Endothelial cell of umbilical vein (primary cell): ENCODE data around the gene CCDC6. TPM values are rescaled to one million over a fixed set of nuclear protein-coding genes. Genes with fewer than 3 reads are reported as not detected.

Experiments used
- BruUV-seq: library from RNA; stranded (reverse); fragments of 400-500 nt; replicated peaks from 2 replicates; lab custom pipeline; 2021; lab: Mats Ljungman, UMichigan
- CTCF ChIA-PET: fragments of 300-600, 350-600 bp; sonication (Branson Sonifier 250); formaldehyde crosslinking; loops from one replicate; lab custom pipeline; 2021; ENCODE audit warnings: antibody characterized with exemption, inconsistent platforms; lab: Charles Lee
- POLR2A ChIA-PET: fragments of 300-600, 350-600 bp; sonication (Branson Sonifier 250); formaldehyde crosslinking; loops from one replicate; lab custom pipeline; 2021; ENCODE audit warnings: antibody characterized with exemption, inconsistent platforms; lab: Charles Lee
- DNase-seq: peaks from one replicate; pipeline ENCODE4 v3.0.0-alpha.2; 2011; ENCODE audit warnings: low read depth, low spot score
- FAIRE-seq: peaks from 2 replicates; lab custom pipeline; 2011; peaks lifted over from hg19 to GRCh38; lab: Jason Lieb, UNC
- H2AFZ ChIP-seq: 2 replicates; pipeline ENCODE4 v1.6.0; 2012; ENCODE audit warnings: low read depth, low read length, control low read depth, inconsistent platforms
- H3K27ac ChIP-seq: 2 replicates; pipeline ENCODE4 v1.5.1; 2011; ENCODE audit warnings: low read depth, mild to moderate bottlenecking, control low read depth, low read length, moderate library complexity; ENCODE audit not compliant: insufficient read depth
- H3K27me3 ChIP-seq, 2 experiments: 2 replicates each; pipeline versions ENCODE4 v1.6.0 to v1.6.1; 2011; ENCODE audit warnings: low read length in 2 of 2, mixed read lengths in 1 of 2; ENCODE audit not compliant: control insufficient read depth in 2 of 2, insufficient read depth in 2 of 2
- H3K36me3 ChIP-seq, 2 experiments: 2 replicates in 1 of 2; 3 replicates in 1 of 2; pipeline ENCODE4 v1.5.1; 2011; ENCODE audit warnings: low read length in 2 of 2, mild to moderate bottlenecking in 1 of 2, moderate library complexity in 1 of 2; ENCODE audit not compliant: control insufficient read depth in 2 of 2, insufficient read depth in 2 of 2; ENCODE audit errors: extremely low read depth in 1 of 2
- H3K4me1 ChIP-seq: 3 replicates; pipeline ENCODE4 v1.5.1; 2011; ENCODE audit warnings: mild to moderate bottlenecking, low read length; ENCODE audit not compliant: control insufficient read depth, insufficient read depth; ENCODE audit errors: extremely low read depth
- H3K4me2 ChIP-seq: 2 replicates; pipeline ENCODE4 v1.6.1; 2011; ENCODE audit warnings: low read length, control low read depth, mixed read lengths; ENCODE audit not compliant: insufficient read depth
- H3K4me3 ChIP-seq, 3 experiments: fragments of 200-600 bp in 1 of 3; sonication (generic), shearing (Covaris generic) in 1 of 3; replicated peaks in 1 of 3; 2 replicates each; pipeline ENCODE4 v1.5.1; 2011 to 2016; ENCODE audit warnings: control low read depth in 3 of 3, low read length in 3 of 3, mild to moderate bottlenecking in 2 of 3, inconsistent platforms in 1 of 3, low read depth in 1 of 3, moderate library complexity in 1 of 3; ENCODE audit not compliant: insufficient read depth in 1 of 3
- H3K79me2 ChIP-seq: 2 replicates; pipeline ENCODE4 v1.6.0; 2012; ENCODE audit warnings: low read length, inconsistent platforms; ENCODE audit not compliant: control insufficient read depth, insufficient read depth
- H3K9ac ChIP-seq: replicated peaks from 2 replicates; pipeline ENCODE3; 2011; ENCODE audit warnings: low read length, control low read depth; ENCODE audit not compliant: insufficient read depth; ENCODE audit errors: extremely low read depth
- H3K9me1 ChIP-seq: replicated peaks from 3 replicates; pipeline ENCODE4 v1.6.0; 2011; ENCODE audit warnings: mild to moderate bottlenecking, low read length; ENCODE audit not compliant: control insufficient read depth, insufficient read depth; ENCODE audit errors: extremely low read depth
- H3K9me3 ChIP-seq: replicated peaks from 2 replicates; pipeline ENCODE4 v1.5.1; 2012; ENCODE audit warnings: low read length, inconsistent platforms; ENCODE audit not compliant: control insufficient read depth, insufficient read depth
- H4K20me1 ChIP-seq: replicated peaks from 2 replicates; pipeline ENCODE3; 2011; ENCODE audit warnings: mild to moderate bottlenecking, low read length; ENCODE audit not compliant: control insufficient read depth, insufficient read depth; ENCODE audit errors: extremely low read depth
- CTCF ChIP-seq, 2 donors: IDR thresholded peaks; 1 replicate in 1 of 2; 2 replicates in 1 of 2; pipeline ENCODE4 v1.5.1; 2011; ENCODE audit warnings: low read length in 2 of 2, mild to moderate bottlenecking in 2 of 2, moderate library complexity in 2 of 2, control low read depth in 1 of 2, inconsistent platforms in 1 of 2, low read depth in 1 of 2; ENCODE audit not compliant: insufficient read depth in 1 of 2; ENCODE audit errors: extremely low read depth in 1 of 2
- EZH2 ChIP-seq: IDR thresholded peaks from 2 replicates; pipeline ENCODE4 v1.6.1; 2012; ENCODE audit warnings: borderline replicate concordance, low read depth, mild to moderate bottlenecking, moderate library complexity, low read length, inconsistent platforms; ENCODE audit not compliant: severe bottlenecking
- FOS ChIP-seq: IDR thresholded peaks from 2 replicates; pipeline ENCODE4 v1.6.1; 2011; ENCODE audit warnings: mild to moderate bottlenecking, low read length, moderate library complexity, borderline replicate concordance; ENCODE audit not compliant: insufficient read depth
- GATA2 ChIP-seq: IDR thresholded peaks from 2 replicates; pipeline ENCODE4 v1.7.0; 2011; ENCODE audit warnings: low read depth, mild to moderate bottlenecking, moderate library complexity, mixed read lengths, low read length; ENCODE audit not compliant: insufficient read length, insufficient read depth
- JUN ChIP-seq: IDR thresholded peaks from 2 replicates; pipeline ENCODE4 v1.6.1; 2011; ENCODE audit warnings: borderline replicate concordance, low read depth; ENCODE audit not compliant: insufficient read length, insufficient read depth
- MYC ChIP-seq: IDR thresholded peaks from one replicate; pipeline ENCODE4 v1.6.1; 2011; ENCODE audit warnings: mild to moderate bottlenecking, low read depth, low read length
- POLR2A ChIP-seq: IDR thresholded peaks from 2 replicates; pipeline ENCODE4 v1.6.1; 2012; ENCODE audit warnings: low read depth, mild to moderate bottlenecking, control low read depth, low read length
- POLR2AphosphoS5 ChIP-seq: IDR thresholded peaks from 2 replicates; pipeline ENCODE4 v1.6.1; 2012; ENCODE audit warnings: low read depth, mild to moderate bottlenecking, control low read depth, low read length, moderate library complexity; ENCODE audit not compliant: insufficient read depth
- dilution Hi-C: fragments of 300-500 bp; cut with MboI; formaldehyde crosslinking; loops from one replicate; pipeline ENCODE4 v1.15.0; 2019; ENCODE audit warnings: low sequenced_read_pairs; ENCODE audit not compliant: extremely low pct_ligation_motif_present
- intact Hi-C: fragments of 100-400 bp; cut with micrococcal nuclease; formaldehyde crosslinking; loops from one replicate; pipeline ENCODE4 v1.10.0; 2022
- polyA plus RNA-seq, 4 experiments: library from polyadenylated mRNA; depleted of rRNA in 3 of 4; stranded (reverse) in 3 of 4; unstranded in 1 of 4; fragments of >200 nt; gene quantifications; 2 replicates each; pipeline versions ENCODE4 v1.2.1 to v1.2.3, GENCODE V29; 2011 to 2012; ENCODE audit warnings: missing spikeins in 1 of 4
- total RNA-seq: library from RNA; stranded (reverse); gene quantifications from 2 replicates; pipeline ENCODE4 v1.2.3, GENCODE V29; 2021
- TF ChIP-seq, protein P1 (sequence below): IDR thresholded peaks from 2 replicates; pipeline ENCODE4 v1.6.1; 2011; ENCODE audit not compliant: insufficient read depth, insufficient read length

Gene CCDC6
- total and polyA plus RNA-seq, 2 donors (not counting 3 experiments of a cell fraction or from before 2014, with no cell fraction given) = 16.8 to 36.8 TPM

GRCh38 chr10:59950105-59950504 is 43.7 kb upstream of the CCDC6 start:
- no peak overlapping the region for H2AFZ ChIP-seq
- no peak overlapping the region for H3K4me3 ChIP-seq
- H3K9ac ChIP-seq = no peak overlapping the region
- TF ChIP-seq POLR2A (no peak), CTCF (IDR thresholded peaks at IDR 0.05; ENCODE audit: extremely low read depth in 1 of 2, insufficient read depth in 1 of 2, low read depth in 1 of 2, low read length in 2 of 2) (no peak), EZH2 (no peak), FOS (no peak)
- dilution Hi-C loops (no loop called here), intact Hi-C loops (no loop called here)
- no peaks in the 10 kb centered on the region for H3K9me3 ChIP-seq
- no peaks in the 10 kb centered on the region for H4K20me1 ChIP-seq
- FAIRE-seq (no peak), DNase-seq (no peak)
- POLR2A ChIA-PET = no interaction called here
- no peak overlapping the region for H3K27ac ChIP-seq
- no peaks in the 10 kb centered on the region for H3K4me1 ChIP-seq
- no peaks in the 10 kb centered on the region for H3K79me2 ChIP-seq
- no peaks in the 10 kb centered on the region for H3K9me1 ChIP-seq
- CTCF ChIA-PET = no interaction called here
- BruUV-seq = no TSS peak
- no peak overlapping the region for H3K4me2 ChIP-seq
- no peaks in the 10 kb centered on the region for H3K36me3 ChIP-seq
- no peaks in the 10 kb centered on the region for H3K27me3 ChIP-seq

DNA sequence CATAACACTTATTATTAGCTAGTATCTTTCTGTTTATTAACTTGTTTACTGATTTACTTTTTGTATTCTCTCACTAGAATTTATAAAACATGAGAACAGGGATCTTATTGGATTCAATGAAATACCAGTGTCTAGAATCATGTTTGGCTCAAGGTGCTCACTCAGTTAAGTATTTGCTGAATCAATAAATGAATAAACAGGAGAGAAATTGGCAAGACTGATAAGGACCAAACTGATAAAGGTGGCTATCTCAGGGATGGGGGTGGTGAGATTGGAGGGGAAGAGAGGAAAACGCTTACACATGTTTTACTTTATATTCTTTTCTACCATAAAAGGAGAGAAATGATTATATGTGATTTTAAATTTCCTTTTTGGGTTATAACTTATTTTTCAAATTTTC is 43.3 kb upstream of the CCDC6 start:
- Histone ChIP-seq H3K4me2 (no peak overlapping the region), H4K20me1 (no peaks in the 10 kb centered on the region), H3K9ac (no peak overlapping the region), H3K9me1 (no peaks in the 10 kb centered on the region), H3K36me3 (no peaks in the 10 kb centered on the region), H3K27ac (no peak overlapping the region), H2AFZ (no peak overlapping the region), H3K79me2 (no peaks in the 10 kb centered on the region), H3K4me3 (no peak overlapping the region), H3K27me3 (no peaks in the 10 kb centered on the region), H3K9me3 (no peaks in the 10 kb centered on the region), H3K4me1 (no peaks in the 10 kb centered on the region)
- ChIA-PET POLR2A (no interaction called here), CTCF (no interaction called here)
- DNase-seq (no peak), FAIRE-seq (no peak)
- dilution Hi-C loops = no loop called here
- TF ChIP-seq, protein P1, sequence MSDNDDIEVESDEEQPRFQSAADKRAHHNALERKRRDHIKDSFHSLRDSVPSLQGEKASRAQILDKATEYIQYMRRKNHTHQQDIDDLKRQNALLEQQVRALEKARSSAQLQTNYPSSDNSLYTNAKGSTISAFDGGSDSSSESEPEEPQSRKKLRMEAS = no peak
- no peak for TF ChIP-seq GATA2
- no peak for TF ChIP-seq MYC
- TF ChIP-seq POLR2A = no peak
- TF ChIP-seq POLR2AphosphoS5 = no peak
- TF ChIP-seq FOS = no peak
- TF ChIP-seq JUN = no peak
- no peak for TF ChIP-seq CTCF (IDR thresholded peaks at IDR 0.05; ENCODE audit: extremely low read depth in 1 of 2, insufficient read depth in 1 of 2, low read depth in 1 of 2, low read length in 2 of 2)
- TF ChIP-seq EZH2 = no peak
- BruUV-seq = no TSS peak
- intact Hi-C loops = no loop called here
